WTC11 (cell line): ENCODE results near the gene RBPMS2. TPM values are rescaled to one million over a fixed set of nuclear protein-coding genes. Genes with fewer than 3 reads are reported as not detected.
A peak's percentile ranks its signal among the peaks of the same experiment; 100 is the strongest.

Experiments
- ATAC-seq: fragments of 200-7000 bp; cut with Tn5 transposase; 2 replicates; pipeline ENCODE4 v1.10.0; 2021; ENCODE audit warnings: mild to moderate bottlenecking, moderate library complexity
- CTCF ChIA-PET: fragments of 300-600 bp; sonication (Branson Sonifier 250); formaldehyde crosslinking; loops from one replicate; lab custom pipeline; 2021; ENCODE audit warnings: antibody characterized with exemption; lab: Charles Lee
- POLR2A ChIA-PET: fragments of 350-600 bp; sonication (Branson Sonifier 250); formaldehyde crosslinking; loops from one replicate; lab custom pipeline; 2021; ENCODE audit warnings: antibody characterized with exemption; lab: Charles Lee
- DNase-seq: peaks from one replicate; pipeline ENCODE4 v3.0.0; 2021; ENCODE audit warnings: low spot score
- H3K27ac Mint-ChIP-seq: 2 replicates; pipeline ENCODE4 v1.8.0; 2021; ENCODE audit warnings: mixed read lengths
- H3K27me3 Mint-ChIP-seq: 2 replicates; pipeline ENCODE4 v1.8.0; 2021; ENCODE audit warnings: low read depth, mild to moderate bottlenecking, moderate library complexity, mixed read lengths
- H3K36me3 Mint-ChIP-seq: 2 replicates; pipeline ENCODE4 v1.8.0; 2021; ENCODE audit warnings: mixed read lengths
- H3K4me1 Mint-ChIP-seq: 2 replicates; pipeline ENCODE4 v1.8.0; 2022; ENCODE audit warnings: mixed read lengths
- H3K4me3 Mint-ChIP-seq: 2 replicates; pipeline ENCODE4 v1.8.0; 2021; ENCODE audit warnings: mild to moderate bottlenecking, moderate library complexity, mixed read lengths
- H3K9me3 Mint-ChIP-seq: 2 replicates; pipeline ENCODE4 v1.8.0; 2021; ENCODE audit warnings: mixed read lengths
- ARID4B ChIP-seq: sonication (generic); formaldehyde crosslinking; IDR thresholded peaks from 2 replicates; pipeline ENCODE4 v1.8.0; 2023; ENCODE audit warnings: missing genetic modification reagents, mild to moderate bottlenecking, borderline replicate concordance
- E2F5 ChIP-seq: sonication (generic); formaldehyde crosslinking; IDR thresholded peaks from 2 replicates; pipeline ENCODE4 v1.8.1; 2022; ENCODE audit warnings: mild to moderate bottlenecking, moderate library complexity, missing genetic modification reagents
- FOXP1 ChIP-seq: sonication (generic); formaldehyde crosslinking; IDR thresholded peaks from 2 replicates; pipeline ENCODE4 v1.8.0; 2022; ENCODE audit warnings: missing genetic modification reagents, mild to moderate bottlenecking, moderate library complexity, borderline replicate concordance
- FOXP4 ChIP-seq: sonication (generic); formaldehyde crosslinking; IDR thresholded peaks from 2 replicates; pipeline ENCODE4 v1.8.0; 2022; ENCODE audit warnings: mild to moderate bottlenecking, missing genetic modification reagents
- HMGA2 ChIP-seq: fragments of 250-450 bp; sonication (Bioruptor Pico); IDR thresholded peaks from 2 replicates; pipeline ENCODE4 v1.4.0; 2021; ENCODE audit warnings: mild to moderate bottlenecking, moderate library complexity
- JUN ChIP-seq: sonication (generic); formaldehyde crosslinking; IDR thresholded peaks from 2 replicates; pipeline ENCODE4 v1.8.0; 2023; ENCODE audit warnings: mild to moderate bottlenecking, missing genetic modification reagents
- KAT7 ChIP-seq: sonication (generic); formaldehyde crosslinking; IDR thresholded peaks from 2 replicates; pipeline ENCODE4 v1.8.1; 2023; ENCODE audit warnings: missing genetic modification reagents, mild to moderate bottlenecking, borderline replicate concordance
- MXD4 ChIP-seq: fragments of 250-450 bp; sonication (Bioruptor Pico); IDR thresholded peaks from 2 replicates; pipeline ENCODE4 v1.8.0; 2021; ENCODE audit warnings: mild to moderate bottlenecking, moderate library complexity, borderline replicate concordance
- MYBL2 ChIP-seq: sonication (generic); formaldehyde crosslinking; IDR thresholded peaks from 2 replicates; pipeline ENCODE4 v1.8.1; 2023; ENCODE audit warnings: mild to moderate bottlenecking, moderate library complexity, missing genetic modification reagents
- PRDM15 ChIP-seq: sonication (generic); formaldehyde crosslinking; IDR thresholded peaks from 2 replicates; pipeline ENCODE4 v1.8.0; 2022; ENCODE audit warnings: missing genetic modification reagents
- STAT6 ChIP-seq: sonication (generic); formaldehyde crosslinking; conservative IDR thresholded peaks from 2 replicates; pipeline ENCODE4 v1.8.1; 2023; ENCODE audit warnings: mild to moderate bottlenecking, low read depth, missing genetic modification reagents, moderate library complexity
- TEAD1 ChIP-seq: sonication (generic); formaldehyde crosslinking; IDR thresholded peaks from 2 replicates; pipeline ENCODE4 v1.8.0; 2022; ENCODE audit warnings: mild to moderate bottlenecking, missing genetic modification reagents
- ZNF138 ChIP-seq: sonication (generic); formaldehyde crosslinking; conservative IDR thresholded peaks from 2 replicates; pipeline ENCODE4 v1.8.1; 2022; ENCODE audit warnings: mild to moderate bottlenecking, moderate library complexity, missing genetic modification reagents
- ZNF281 ChIP-seq: sonication (generic); formaldehyde crosslinking; IDR thresholded peaks from 2 replicates; pipeline ENCODE4 v1.8.0; 2023; ENCODE audit warnings: mild to moderate bottlenecking, missing genetic modification reagents
- ZSCAN18 ChIP-seq: fragments of 250-450 bp; sonication (Bioruptor Pico); IDR thresholded peaks from 2 replicates; pipeline ENCODE4 v2.1.2; 2022; ENCODE audit warnings: mild to moderate bottlenecking, moderate library complexity
- total RNA-seq: library from RNA; stranded (reverse); gene quantifications from 3 replicates; pipeline ENCODE4 v1.2.3, GENCODE V29; 2021

The RBPMS2 gene
- total RNA-seq, 1 experiment from 2014 or later = 195 TPM

- TF ChIP-seq PRDM15 (CRISPR knock-in tag) = peak; percentile 69
- TF ChIP-seq ZNF138 (CRISPR knock-in tag) = no peak
- no peak for TF ChIP-seq HMGA2 (CRISPR knock-in tag)
- no peak for TF ChIP-seq KAT7 (CRISPR knock-in tag)
Measured at GRCh38 chr15:64808785-64809453, 33.5 kb upstream of the RBPMS2 start (continued).

- Mint-ChIP-seq H3K4me3 (peak overlapping the region; percentile 63), H3K9me3 (no peaks in the 10 kb centered on the region), H3K27ac (peak overlapping the region; percentile 97), H3K4me1 (peaks cover 73% of the 10 kb centered on the region), H3K36me3 (peaks cover 3% of the 10 kb centered on the region; the same call in 1 of the 2 replicates), H3K27me3 (no peaks in the 10 kb centered on the region; the same call in 1 of the 2 replicates)
- POLR2A ChIA-PET = interaction anchor here (0.7 to 5.6 kb wide), 18 partner anchors 17 to 107 kb away, joined by 3 to 33 read pairs (median 6); partner anchors contain the start of genes ANKDD1A, PIF1, PLEKHO2 and RBPMS2
- DNase-seq (peak; percentile 94), ATAC-seq (peak; percentile 55)
- CTCF ChIA-PET = interaction anchor here (0.6 to 7.6 kb wide), 12 partner anchors 27 to 117 kb away, joined by 3 to 122 read pairs (median 18); partner anchors contain the start of gene RBPMS2
- TF ChIP-seq ZSCAN18 (CRISPR knock-in tag) (no peak), E2F5 (peak; percentile 63; the same call in 1 of the 2 replicates), FOXP1 (CRISPR knock-in tag) (no peak), TEAD1 (CRISPR knock-in tag) (peak; percentile 79; the same call in 1 of the 2 replicates), ZNF281 (CRISPR knock-in tag) (peak; percentile 91; the same call in 1 of the 2 replicates), JUN (CRISPR knock-in tag) (no peak), STAT6 (CRISPR knock-in tag) (no peak), MYBL2 (0 out of 2 replicates have a peak, but pooled peaks have one; percentile 4), FOXP4 (peak; percentile 71), MXD4 (CRISPR knock-in tag) (no peak), ARID4B (CRISPR knock-in tag) (no peak; the same call in 1 of the 2 replicates)
Measured at GRCh38 chr15:64807751-64808222, 32.4 kb upstream of the RBPMS2 start.
